Measurements from ENCODE around the gene TBL3. TPM values are rescaled to one million over a fixed set of nuclear protein-coding genes. Genes with fewer than 3 reads are reported as not detected.

Gene TBL3
- total and polyA plus RNA-seq, 9 of the 15 experiments (the other 6 are each of a cell fraction or from before 2014, with no cell fraction given): 0.97 to 117 (median 24.5) TPM

DNA sequence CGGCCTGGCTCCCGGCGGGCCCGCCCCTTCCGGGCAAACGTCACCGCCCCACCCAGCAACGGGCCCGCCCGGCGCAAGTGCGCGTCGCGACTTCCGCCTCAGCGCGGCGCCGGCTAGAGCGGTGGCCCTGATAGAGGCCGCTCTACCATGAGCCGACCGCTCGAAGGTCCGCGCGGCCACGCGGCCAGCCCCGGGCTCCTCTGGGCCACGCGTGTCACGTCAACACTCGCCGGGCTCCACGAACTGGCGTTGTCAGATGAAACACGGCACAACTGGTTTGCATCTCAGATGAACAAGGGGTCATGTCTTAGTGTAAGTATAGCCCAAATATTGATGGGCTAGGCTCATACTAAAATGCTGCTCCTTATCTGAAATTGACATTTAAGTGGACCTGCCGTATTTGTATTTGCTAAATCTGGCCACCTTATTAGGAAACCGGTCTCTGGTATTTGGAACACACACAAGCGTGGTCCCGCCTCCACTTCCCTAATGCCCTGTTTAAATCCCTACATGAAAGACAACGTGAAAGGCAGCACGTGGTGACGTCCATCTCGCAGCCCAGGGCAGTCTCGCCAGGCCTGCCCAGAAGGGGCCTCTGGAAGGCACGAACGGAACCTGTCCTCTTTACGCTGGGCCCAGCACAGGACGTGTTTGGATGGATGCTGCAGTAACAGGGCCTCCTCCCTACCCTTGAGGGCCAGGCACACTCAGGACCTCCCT is 38.1 kb downstream of the TBL3 start, which contains the start of gene ZNF598 (continued):
- TF ChIP-seq, protein P1, sequence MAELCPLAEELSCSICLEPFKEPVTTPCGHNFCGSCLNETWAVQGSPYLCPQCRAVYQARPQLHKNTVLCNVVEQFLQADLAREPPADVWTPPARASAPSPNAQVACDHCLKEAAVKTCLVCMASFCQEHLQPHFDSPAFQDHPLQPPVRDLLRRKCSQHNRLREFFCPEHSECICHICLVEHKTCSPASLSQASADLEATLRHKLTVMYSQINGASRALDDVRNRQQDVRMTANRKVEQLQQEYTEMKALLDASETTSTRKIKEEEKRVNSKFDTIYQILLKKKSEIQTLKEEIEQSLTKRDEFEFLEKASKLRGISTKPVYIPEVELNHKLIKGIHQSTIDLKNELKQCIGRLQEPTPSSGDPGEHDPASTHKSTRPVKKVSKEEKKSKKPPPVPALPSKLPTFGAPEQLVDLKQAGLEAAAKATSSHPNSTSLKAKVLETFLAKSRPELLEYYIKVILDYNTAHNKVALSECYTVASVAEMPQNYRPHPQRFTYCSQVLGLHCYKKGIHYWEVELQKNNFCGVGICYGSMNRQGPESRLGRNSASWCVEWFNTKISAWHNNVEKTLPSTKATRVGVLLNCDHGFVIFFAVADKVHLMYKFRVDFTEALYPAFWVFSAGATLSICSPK (IDR thresholded peaks at IDR 0.05; ENCODE audit: borderline replicate concordance): no peak
- TF ChIP-seq MTA3 (IDR thresholded peaks at IDR 0.05; ENCODE audit: borderline replicate concordance): peak; percentile 90
- TF ChIP-seq ZNF655 (CRISPR knock-in tag; IDR thresholded peaks at IDR 0.05): no peak
- 0 out of 2 replicates have a peak, but pooled peaks have one; percentile 18 for TF ChIP-seq GATAD2A (IDR thresholded peaks at IDR 0.05)
- peak; percentile 37; the same call in 1 of the 2 replicates for TF ChIP-seq E2F3 (CRISPR knock-in tag; IDR thresholded peaks at IDR 0.05)
- TF ChIP-seq, protein P2, sequence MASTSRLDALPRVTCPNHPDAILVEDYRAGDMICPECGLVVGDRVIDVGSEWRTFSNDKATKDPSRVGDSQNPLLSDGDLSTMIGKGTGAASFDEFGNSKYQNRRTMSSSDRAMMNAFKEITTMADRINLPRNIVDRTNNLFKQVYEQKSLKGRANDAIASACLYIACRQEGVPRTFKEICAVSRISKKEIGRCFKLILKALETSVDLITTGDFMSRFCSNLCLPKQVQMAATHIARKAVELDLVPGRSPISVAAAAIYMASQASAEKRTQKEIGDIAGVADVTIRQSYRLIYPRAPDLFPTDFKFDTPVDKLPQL (IDR thresholded peaks at IDR 0.05; ENCODE audit: extremely low read depth, insufficient read length): no peak
- no peak for TF ChIP-seq HSF4 (CRISPR knock-in tag; IDR thresholded peaks at IDR 0.05; ENCODE audit: borderline replicate concordance)
- no peak for TF ChIP-seq SMAD1 (IDR thresholded peaks at IDR 0.05; ENCODE audit: low read depth, low read length, partially characterized antibody)
- TF ChIP-seq CGGBP1 (CRISPR knock-in tag; IDR thresholded peaks at IDR 0.05): peak; percentile 77; the same call in 1 of the 2 replicates
- no peak for TF ChIP-seq BHLHE40 (IDR thresholded peaks at IDR 0.05; ENCODE audit: low read length)
- TF ChIP-seq ZBTB43 (CRISPR knock-in tag; IDR thresholded peaks at IDR 0.05): no peak
- TF ChIP-seq, protein P3, sequence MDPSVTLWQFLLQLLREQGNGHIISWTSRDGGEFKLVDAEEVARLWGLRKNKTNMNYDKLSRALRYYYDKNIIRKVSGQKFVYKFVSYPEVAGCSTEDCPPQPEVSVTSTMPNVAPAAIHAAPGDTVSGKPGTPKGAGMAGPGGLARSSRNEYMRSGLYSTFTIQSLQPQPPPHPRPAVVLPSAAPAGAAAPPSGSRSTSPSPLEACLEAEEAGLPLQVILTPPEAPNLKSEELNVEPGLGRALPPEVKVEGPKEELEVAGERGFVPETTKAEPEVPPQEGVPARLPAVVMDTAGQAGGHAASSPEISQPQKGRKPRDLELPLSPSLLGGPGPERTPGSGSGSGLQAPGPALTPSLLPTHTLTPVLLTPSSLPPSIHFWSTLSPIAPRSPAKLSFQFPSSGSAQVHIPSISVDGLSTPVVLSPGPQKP (CRISPR knock-in tag; IDR thresholded peaks at IDR 0.05): no peak
- TF ChIP-seq, protein P4, sequence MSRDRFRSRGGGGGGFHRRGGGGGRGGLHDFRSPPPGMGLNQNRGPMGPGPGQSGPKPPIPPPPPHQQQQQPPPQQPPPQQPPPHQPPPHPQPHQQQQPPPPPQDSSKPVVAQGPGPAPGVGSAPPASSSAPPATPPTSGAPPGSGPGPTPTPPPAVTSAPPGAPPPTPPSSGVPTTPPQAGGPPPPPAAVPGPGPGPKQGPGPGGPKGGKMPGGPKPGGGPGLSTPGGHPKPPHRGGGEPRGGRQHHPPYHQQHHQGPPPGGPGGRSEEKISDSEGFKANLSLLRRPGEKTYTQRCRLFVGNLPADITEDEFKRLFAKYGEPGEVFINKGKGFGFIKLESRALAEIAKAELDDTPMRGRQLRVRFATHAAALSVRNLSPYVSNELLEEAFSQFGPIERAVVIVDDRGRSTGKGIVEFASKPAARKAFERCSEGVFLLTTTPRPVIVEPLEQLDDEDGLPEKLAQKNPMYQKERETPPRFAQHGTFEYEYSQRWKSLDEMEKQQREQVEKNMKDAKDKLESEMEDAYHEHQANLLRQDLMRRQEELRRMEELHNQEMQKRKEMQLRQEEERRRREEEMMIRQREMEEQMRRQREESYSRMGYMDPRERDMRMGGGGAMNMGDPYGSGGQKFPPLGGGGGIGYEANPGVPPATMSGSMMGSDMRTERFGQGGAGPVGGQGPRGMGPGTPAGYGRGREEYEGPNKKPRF (IDR thresholded peaks at IDR 0.05; ENCODE audit: low read depth, low read length): no peak
- TF ChIP-seq KLF13 (tag; IDR thresholded peaks at IDR 0.05; ENCODE audit: borderline replicate concordance, low read depth): peak; percentile 38; the same call in 1 of the 2 replicates
- peak; percentile 76 for TF ChIP-seq GATAD2B (IDR thresholded peaks at IDR 0.05; ENCODE audit: borderline replicate concordance)
- TF ChIP-seq ZNF778 (CRISPR knock-in tag; IDR thresholded peaks at IDR 0.05): no peak
- peak; percentile 68; the same call in 1 of the 2 replicates for TF ChIP-seq KAT7 (CRISPR knock-in tag; IDR thresholded peaks at IDR 0.05; ENCODE audit: borderline replicate concordance)
